SK-N-SH treated with all-trans-retinoic acid at 6 μM for 48 hours (cell line): ENCODE results near the gene SH2D2A.

ENCODE experiments used
- ATAC-seq: fragments of 200-7000 bp; cut with Tn5 transposase; 3 replicates; pipeline ENCODE4 v1.9.1; 2020; ENCODE audit warnings: mild to moderate bottlenecking, moderate library complexity
- ARNTL ChIP-seq: fragments of 450-650 bp; formaldehyde crosslinking; IDR thresholded peaks from 2 replicates; pipeline ENCODE4 v1.5.0; 2020; ENCODE audit warnings: low read depth, mild to moderate bottlenecking, moderate library complexity, borderline replicate concordance
- CREB5 ChIP-seq: fragments of 250-450 bp; sonication (Bioruptor Pico); IDR thresholded peaks from 2 replicates; pipeline ENCODE4 v1.5.1; 2020; ENCODE audit warnings: low read depth, mild to moderate bottlenecking, moderate library complexity
- CSDC2 ChIP-seq: fragments of 250-450 bp; sonication (Bioruptor Pico); IDR thresholded peaks from 2 replicates; pipeline ENCODE4 v1.5.0; 2020; ENCODE audit warnings: mild to moderate bottlenecking, moderate library complexity
- CSRNP3 ChIP-seq: fragments of 250-450 bp; sonication (Bioruptor Pico); IDR thresholded peaks from 2 replicates; pipeline ENCODE4 v1.5.1; 2021; ENCODE audit warnings: mild to moderate bottlenecking, moderate library complexity
- ESRRG ChIP-seq: fragments of 250-450 bp; sonication (Bioruptor Pico); IDR thresholded peaks from 2 replicates; pipeline ENCODE4 v1.6.1; 2021; ENCODE audit warnings: mild to moderate bottlenecking
- GLIS3 ChIP-seq: fragments of 250-450 bp; sonication (Bioruptor Pico); IDR thresholded peaks from 2 replicates; pipeline ENCODE4 v1.5.0; 2020; ENCODE audit warnings: mild to moderate bottlenecking, moderate library complexity
- OSR1 ChIP-seq: fragments of 250-450 bp; sonication (Bioruptor Pico); IDR thresholded peaks from 2 replicates; pipeline ENCODE4 v1.8.0; 2022; ENCODE audit warnings: moderate library complexity, mild to moderate bottlenecking, inconsistent platforms
- PATZ1 ChIP-seq: fragments of 250-450 bp; sonication (Bioruptor Pico); IDR thresholded peaks from 2 replicates; pipeline ENCODE4 v1.8.0; 2020; ENCODE audit warnings: mild to moderate bottlenecking, moderate library complexity, borderline replicate concordance
- POU6F1 ChIP-seq: fragments of 250-450 bp; sonication (Bioruptor Pico); IDR thresholded peaks from 2 replicates; pipeline ENCODE4 v1.8.0; 2021; ENCODE audit warnings: low read depth, mild to moderate bottlenecking, moderate library complexity, borderline replicate concordance
- PPARA ChIP-seq: fragments of 250-450 bp; sonication (Bioruptor Pico); IDR thresholded peaks from 2 replicates; pipeline ENCODE4 v1.5.0; 2020; ENCODE audit warnings: mild to moderate bottlenecking, borderline replicate concordance
- RARB ChIP-seq: fragments of 250-450 bp; sonication (Bioruptor Pico); IDR thresholded peaks from 2 replicates; pipeline ENCODE4 v1.8.0; 2021; ENCODE audit warnings: mild to moderate bottlenecking, moderate library complexity
- SNAI2 ChIP-seq: fragments of 250-450 bp; sonication (Bioruptor Pico); IDR thresholded peaks from 2 replicates; pipeline ENCODE4 v1.5.0; 2020; ENCODE audit warnings: mild to moderate bottlenecking, moderate library complexity
- TCF4 ChIP-seq: fragments of 250-450 bp; sonication (Bioruptor Pico); IDR thresholded peaks from 2 replicates; pipeline ENCODE4 v1.8.0; 2021; ENCODE audit warnings: mild to moderate bottlenecking, moderate library complexity, borderline replicate concordance
- TOX ChIP-seq: fragments of 250-450 bp; sonication (Bioruptor Pico); IDR thresholded peaks from 2 replicates; pipeline ENCODE4 v1.8.0; 2021; ENCODE audit warnings: mild to moderate bottlenecking, moderate library complexity, borderline replicate concordance
- TSHZ2 ChIP-seq: fragments of 250-450 bp; sonication (Bioruptor Pico); IDR thresholded peaks from 2 replicates; pipeline ENCODE4 v1.5.0; 2020; ENCODE audit warnings: mild to moderate bottlenecking, moderate library complexity
- ZFP30 ChIP-seq: fragments of 450-650 bp; formaldehyde crosslinking; IDR thresholded peaks from 2 replicates; pipeline ENCODE4 v1.5.0; 2022; ENCODE audit warnings: mild to moderate bottlenecking, moderate library complexity
- ZNF565 ChIP-seq: fragments of 450-650 bp; formaldehyde crosslinking; conservative IDR thresholded peaks from 2 replicates; pipeline ENCODE4 v1.5.0; 2020; ENCODE audit warnings: low read depth, mild to moderate bottlenecking, moderate library complexity
- ZNF70 ChIP-seq: fragments of 450-650 bp; formaldehyde crosslinking; IDR thresholded peaks from 2 replicates; pipeline ENCODE4 v1.5.0; 2020; ENCODE audit warnings: mild to moderate bottlenecking, moderate library complexity
- ZNF8 ChIP-seq: fragments of 450-650 bp; formaldehyde crosslinking; IDR thresholded peaks from 2 replicates; pipeline ENCODE4 v1.5.0; 2020; ENCODE audit warnings: mild to moderate bottlenecking, moderate library complexity

The SH2D2A gene

GRCh38 chr1:156772728-156773497 is 43.7 kb downstream of the SH2D2A start:
- TF ChIP-seq OSR1 (CRISPR knock-in tag): no peak
- TF ChIP-seq TCF4 (CRISPR knock-in tag): peak; percentile 80
- peak; percentile 93 for TF ChIP-seq TSHZ2 (CRISPR knock-in tag)
- TF ChIP-seq GLIS3 (CRISPR knock-in tag): 0 out of 2 replicates have a peak, but pooled peaks have one; percentile 12
- peak; percentile 27; the same call in 2 of the 3 replicates for ATAC-seq

- no peak for ATAC-seq
- no peak for TF ChIP-seq CREB5 (CRISPR knock-in tag)
- TF ChIP-seq RARB (CRISPR knock-in tag): no peak
- no peak for TF ChIP-seq ZNF565 (CRISPR knock-in tag)
- no peak for TF ChIP-seq OSR1 (CRISPR knock-in tag)
- no peak for TF ChIP-seq ZFP30
- 0 out of 2 replicates have a peak, but pooled peaks have one; percentile 38 for TF ChIP-seq ZNF70 (CRISPR knock-in tag)
These were observed 44.4 kb downstream of the SH2D2A start for GRCh38 chr1:156772222-156772621.

GRCh38 chr1:156768610-156769295 is 47.9 kb downstream of the SH2D2A start:
- no peak for ATAC-seq
- no peak for TF ChIP-seq PPARA
- TF ChIP-seq ESRRG (CRISPR knock-in tag): no peak
- no peak for TF ChIP-seq POU6F1 (CRISPR knock-in tag)
- no peak for TF ChIP-seq ZNF70 (CRISPR knock-in tag)
- TF ChIP-seq ZNF565 (CRISPR knock-in tag): no peak
- no peak for TF ChIP-seq TCF4 (CRISPR knock-in tag)
- no peak for TF ChIP-seq GLIS3 (CRISPR knock-in tag)
- TF ChIP-seq ZFP30: no peak
- no peak for TF ChIP-seq CSDC2 (CRISPR knock-in tag)

- ATAC-seq: peak; percentile 14
- no peak for TF ChIP-seq TCF4 (CRISPR knock-in tag)
- TF ChIP-seq ZNF70 (CRISPR knock-in tag): no peak
- TF ChIP-seq ARNTL (CRISPR knock-in tag): no peak
- no peak for TF ChIP-seq RARB (CRISPR knock-in tag)
- no peak for TF ChIP-seq CSRNP3
- TF ChIP-seq TOX (CRISPR knock-in tag): no peak
- no peak for TF ChIP-seq ZNF8 (CRISPR knock-in tag)
- TF ChIP-seq ZNF565 (CRISPR knock-in tag): no peak
- no peak for TF ChIP-seq ESRRG (CRISPR knock-in tag)
- no peak for TF ChIP-seq SNAI2 (CRISPR knock-in tag)
- TF ChIP-seq PATZ1: no peak
- TF ChIP-seq ZFP30: no peak
- TF ChIP-seq TSHZ2 (CRISPR knock-in tag): no peak
These were observed 48.6 kb downstream of the SH2D2A start for GRCh38 chr1:156767879-156768604.
